WTC11 (cell line): Measurements from ENCODE around the gene RCC2. TPM values are rescaled to one million over a fixed set of nuclear protein-coding genes. Genes with fewer than 3 reads are reported as not detected.
"Not testable (repeated sequence)": the region's sequence is repeated elsewhere in the genome, so short reads cannot be mapped to it uniquely, and the experiment has no call there.

Source experiments
- ATAC-seq: fragments of 200-7000 bp; cut with Tn5 transposase; 2 replicates; pipeline ENCODE4 v1.10.0; 2021; ENCODE audit warnings: mild to moderate bottlenecking, moderate library complexity
- CTCF ChIA-PET: fragments of 300-600 bp; sonication (Branson Sonifier 250); formaldehyde crosslinking; loops from one replicate; lab custom pipeline; 2021; ENCODE audit warnings: antibody characterized with exemption; lab: Charles Lee
- POLR2A ChIA-PET: fragments of 350-600 bp; sonication (Branson Sonifier 250); formaldehyde crosslinking; loops from one replicate; lab custom pipeline; 2021; ENCODE audit warnings: antibody characterized with exemption; lab: Charles Lee
- DNase-seq: peaks from one replicate; pipeline ENCODE4 v3.0.0; 2021; ENCODE audit warnings: low spot score
- H3K27ac Mint-ChIP-seq: 2 replicates; pipeline ENCODE4 v1.8.0; 2021; ENCODE audit warnings: mixed read lengths
- H3K27me3 Mint-ChIP-seq: 2 replicates; pipeline ENCODE4 v1.8.0; 2021; ENCODE audit warnings: low read depth, mild to moderate bottlenecking, moderate library complexity, mixed read lengths
- H3K36me3 Mint-ChIP-seq: 2 replicates; pipeline ENCODE4 v1.8.0; 2021; ENCODE audit warnings: mixed read lengths
- H3K4me1 Mint-ChIP-seq: 2 replicates; pipeline ENCODE4 v1.8.0; 2022; ENCODE audit warnings: mixed read lengths
- H3K4me3 Mint-ChIP-seq: 2 replicates; pipeline ENCODE4 v1.8.0; 2021; ENCODE audit warnings: mild to moderate bottlenecking, moderate library complexity, mixed read lengths
- H3K9me3 Mint-ChIP-seq: 2 replicates; pipeline ENCODE4 v1.8.0; 2021; ENCODE audit warnings: mixed read lengths
- ATF2 ChIP-seq: sonication (generic); formaldehyde crosslinking; IDR thresholded peaks from 2 replicates; pipeline ENCODE4 v1.8.1; 2022; ENCODE audit warnings: low read depth, missing genetic modification reagents, borderline replicate concordance
- ELF4 ChIP-seq: sonication (generic); formaldehyde crosslinking; IDR thresholded peaks from 2 replicates; pipeline ENCODE4 v1.8.1; 2022; ENCODE audit warnings: low read depth, mild to moderate bottlenecking, moderate library complexity, missing genetic modification reagents
- NFATC4 ChIP-seq: fragments of 250-450 bp; sonication (Bioruptor Pico); IDR thresholded peaks from 2 replicates; pipeline ENCODE4 v1.9.0; 2021; ENCODE audit warnings: mild to moderate bottlenecking
- PRRX2 ChIP-seq: fragments of 250-450 bp; sonication (Bioruptor Pico); IDR thresholded peaks from 2 replicates; pipeline ENCODE4 v1.8.0; 2021; ENCODE audit warnings: mild to moderate bottlenecking
- RORB ChIP-seq: fragments of 250-450 bp; sonication (Bioruptor Pico); IDR thresholded peaks from 2 replicates; pipeline ENCODE4 v1.9.0; 2021; ENCODE audit warnings: mild to moderate bottlenecking
- SMAD3 ChIP-seq: sonication (generic); formaldehyde crosslinking; IDR thresholded peaks from 2 replicates; pipeline ENCODE4 v1.8.0; 2022; ENCODE audit warnings: missing genetic modification reagents, mild to moderate bottlenecking, borderline replicate concordance
- SP1 ChIP-seq: sonication (generic); formaldehyde crosslinking; conservative IDR thresholded peaks from 2 replicates; pipeline ENCODE4 v1.8.1; 2022; ENCODE audit warnings: missing genetic modification reagents
- USF2 ChIP-seq: sonication (generic); formaldehyde crosslinking; IDR thresholded peaks from 2 replicates; pipeline ENCODE4 v1.8.1; 2023; ENCODE audit warnings: mild to moderate bottlenecking, missing genetic modification reagents, moderate library complexity
- ZNF121 ChIP-seq: sonication (generic); formaldehyde crosslinking; IDR thresholded peaks from 2 replicates; pipeline ENCODE4 v1.8.0; 2023; ENCODE audit warnings: missing genetic modification reagents
- ZNF423 ChIP-seq: fragments of 250-450 bp; sonication (Bioruptor Pico); IDR thresholded peaks from 2 replicates; pipeline ENCODE4 v2.1.2; 2022; ENCODE audit warnings: mild to moderate bottlenecking, moderate library complexity
- ZNF671 ChIP-seq: fragments of 250-450 bp; sonication (Bioruptor Pico); IDR thresholded peaks from 2 replicates; pipeline ENCODE4 v1.8.0; 2021; ENCODE audit warnings: mild to moderate bottlenecking
- total RNA-seq: library from RNA; stranded (reverse); gene quantifications from 3 replicates; pipeline ENCODE4 v1.2.3, GENCODE V29; 2021
- TF ChIP-seq, protein P1 (sequence below): sonication (generic); formaldehyde crosslinking; IDR thresholded peaks from 2 replicates; pipeline ENCODE4 v1.8.1; 2022; ENCODE audit warnings: mild to moderate bottlenecking, missing genetic modification reagents, moderate library complexity, borderline replicate concordance
- TF ChIP-seq, protein P2 (sequence below): sonication (generic); formaldehyde crosslinking; IDR thresholded peaks from 2 replicates; pipeline ENCODE4 v1.8.1; 2022; ENCODE audit warnings: low read depth, mild to moderate bottlenecking, moderate library complexity, missing genetic modification reagents, borderline replicate concordance
- TF ChIP-seq, protein P3 (sequence below): fragments of 250-450 bp; sonication (Bioruptor Pico); IDR thresholded peaks from 2 replicates; pipeline ENCODE4 v1.9.0; 2021; ENCODE audit warnings: mild to moderate bottlenecking, borderline replicate concordance
- TF ChIP-seq, protein P4 (sequence below): fragments of 250-450 bp; sonication (Bioruptor Pico); IDR thresholded peaks from 2 replicates; pipeline ENCODE4 v1.9.0; 2021; ENCODE audit warnings: mild to moderate bottlenecking

RCC2 gene
- total RNA-seq, 1 experiment from 2014 or later, result 377 TPM

DNA sequence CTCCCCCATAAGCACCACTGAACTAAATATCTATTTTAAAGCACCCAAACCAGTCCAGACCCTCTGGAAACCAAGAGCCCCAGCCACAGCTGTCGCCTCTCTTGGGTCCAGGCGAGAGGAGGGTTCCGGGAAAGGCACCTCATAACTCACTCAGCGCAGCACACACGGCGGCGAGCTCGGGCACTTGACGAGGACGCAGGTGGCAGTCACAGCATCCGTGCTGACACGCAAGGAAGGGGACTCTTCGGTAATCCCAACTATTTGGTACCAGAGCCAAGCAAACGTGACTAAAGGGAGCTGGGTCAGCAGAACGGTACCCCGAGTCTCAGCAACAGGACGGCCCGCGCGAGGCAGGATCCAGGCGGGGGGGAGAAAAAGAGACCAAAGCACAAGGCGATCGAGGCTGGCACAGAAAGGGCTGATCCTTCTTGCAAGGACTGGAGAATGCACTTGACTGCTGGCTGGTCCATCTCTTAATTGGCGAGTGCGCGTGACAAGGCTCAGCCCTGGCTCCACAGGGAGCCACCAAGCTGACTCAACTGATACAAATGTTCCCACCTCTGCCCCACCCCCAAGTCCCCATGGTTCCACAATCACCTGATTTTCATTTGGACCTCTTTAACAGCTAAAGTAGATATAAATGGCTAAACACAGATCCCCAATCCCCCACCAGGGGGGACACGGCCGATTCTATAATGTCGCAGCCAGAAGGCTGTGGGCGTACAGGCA lies 31.5 kb downstream of the RCC2 start:
- Mint-ChIP-seq H3K36me3 (peaks cover 60% of the 10 kb centered on the region), H3K4me1 (peaks cover 46% of the 10 kb centered on the region), H3K27ac (peak overlapping the region; percentile 66)
- ATAC-seq, H3K27me3 Mint-ChIP-seq, DNase-seq, POLR2A ChIA-PET, H3K9me3 Mint-ChIP-seq, H3K4me3 Mint-ChIP-seq, CTCF ChIA-PET: not testable (repeated sequence)

DNA sequence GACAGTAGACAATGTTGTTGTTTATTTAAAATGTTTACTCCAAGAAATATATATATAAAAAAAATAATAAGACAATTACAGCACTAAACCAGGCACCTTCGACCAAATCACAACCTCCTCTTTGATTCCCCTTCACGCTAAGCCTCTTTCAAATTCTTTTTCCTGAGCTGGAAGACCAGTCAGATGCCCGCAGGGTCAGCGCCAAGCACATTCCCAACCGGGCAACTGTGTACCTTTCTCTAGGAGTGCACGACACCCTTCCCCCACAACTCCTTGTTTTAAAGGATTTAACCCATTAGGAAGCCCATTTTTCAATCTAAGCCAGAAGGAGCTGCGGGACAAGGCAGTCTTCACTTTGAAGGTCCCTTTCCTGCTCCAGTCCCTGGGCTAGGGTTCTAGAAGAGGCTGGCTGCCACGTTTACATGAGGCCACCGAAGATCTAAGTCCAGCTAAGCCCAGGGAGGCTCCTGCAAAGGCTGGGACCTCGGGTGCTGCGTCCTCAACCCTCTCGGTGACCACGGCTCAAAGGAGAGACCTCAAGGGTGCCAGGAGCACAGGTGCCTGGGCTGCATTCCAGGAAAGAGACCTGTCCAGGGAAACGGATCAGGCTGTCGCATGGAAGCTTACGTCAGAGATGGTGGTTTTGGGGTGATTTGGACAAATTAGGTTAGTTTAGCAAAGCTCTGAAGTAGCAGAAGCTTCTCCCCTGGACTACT lies 32.6 kb downstream of the RCC2 start:
- CTCF ChIA-PET, result interaction anchor here (0.7 to 2.0 kb wide), 5 partner anchors 24 to 134 kb away, joined by 3 to 6 read pairs (median 3); no protein-coding TSS in a partner anchor
- H3K9me3 Mint-ChIP-seq, H3K4me3 Mint-ChIP-seq, POLR2A ChIA-PET, DNase-seq, H3K27me3 Mint-ChIP-seq, ATAC-seq: not testable (repeated sequence)
- Mint-ChIP-seq H3K36me3 (peaks cover 50% of the 10 kb centered on the region), H3K27ac (peak overlapping the region; percentile 97), H3K4me1 (peaks cover 46% of the 10 kb centered on the region)

- ChIA-PET CTCF (interaction anchor here (0.7 to 2.0 kb wide), 8 partner anchors 9 to 345 kb away, joined by 3 to 6 read pairs (median 4); no protein-coding TSS in a partner anchor), POLR2A (no interaction called here)
- DNase-seq (peak; percentile 89), ATAC-seq (peak; percentile 82)
- Mint-ChIP-seq H3K36me3 (peaks cover 42% of the 10 kb centered on the region), H3K4me3 (no peak overlapping the region), H3K9me3 (no peaks in the 10 kb centered on the region), H3K4me1 (peaks cover 49% of the 10 kb centered on the region), H3K27me3 (no peaks in the 10 kb centered on the region), H3K27ac (peak overlapping the region; percentile 78; the same call in 1 of the 2 replicates)
- TF ChIP-seq NFATC4 (peak; percentile 71), ATF2 (CRISPR knock-in tag) (no peak), ELF4 (CRISPR knock-in tag) (no peak), ZNF671 (no peak; the same call in none of the 2 replicates), ZNF423 (peak; percentile 28; the same call in 1 of the 2 replicates), SP1 (no peak), SMAD3 (CRISPR knock-in tag) (no peak), PRRX2 (CRISPR knock-in tag) (peak; percentile 85), RORB (CRISPR knock-in tag) (no peak), ZNF121 (CRISPR knock-in tag) (no peak), USF2 (CRISPR knock-in tag) (no peak)
- TF ChIP-seq, protein P1, sequence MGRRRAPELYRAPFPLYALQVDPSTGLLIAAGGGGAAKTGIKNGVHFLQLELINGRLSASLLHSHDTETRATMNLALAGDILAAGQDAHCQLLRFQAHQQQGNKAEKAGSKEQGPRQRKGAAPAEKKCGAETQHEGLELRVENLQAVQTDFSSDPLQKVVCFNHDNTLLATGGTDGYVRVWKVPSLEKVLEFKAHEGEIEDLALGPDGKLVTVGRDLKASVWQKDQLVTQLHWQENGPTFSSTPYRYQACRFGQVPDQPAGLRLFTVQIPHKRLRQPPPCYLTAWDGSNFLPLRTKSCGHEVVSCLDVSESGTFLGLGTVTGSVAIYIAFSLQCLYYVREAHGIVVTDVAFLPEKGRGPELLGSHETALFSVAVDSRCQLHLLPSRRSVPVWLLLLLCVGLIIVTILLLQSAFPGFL (CRISPR knock-in tag), result no peak
- TF ChIP-seq, protein P2, sequence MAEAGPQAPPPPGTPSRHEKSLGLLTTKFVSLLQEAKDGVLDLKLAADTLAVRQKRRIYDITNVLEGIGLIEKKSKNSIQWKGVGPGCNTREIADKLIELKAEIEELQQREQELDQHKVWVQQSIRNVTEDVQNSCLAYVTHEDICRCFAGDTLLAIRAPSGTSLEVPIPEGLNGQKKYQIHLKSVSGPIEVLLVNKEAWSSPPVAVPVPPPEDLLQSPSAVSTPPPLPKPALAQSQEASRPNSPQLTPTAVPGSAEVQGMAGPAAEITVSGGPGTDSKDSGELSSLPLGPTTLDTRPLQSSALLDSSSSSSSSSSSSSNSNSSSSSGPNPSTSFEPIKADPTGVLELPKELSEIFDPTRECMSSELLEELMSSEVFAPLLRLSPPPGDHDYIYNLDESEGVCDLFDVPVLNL (CRISPR knock-in tag), result no peak
- TF ChIP-seq, protein P3, sequence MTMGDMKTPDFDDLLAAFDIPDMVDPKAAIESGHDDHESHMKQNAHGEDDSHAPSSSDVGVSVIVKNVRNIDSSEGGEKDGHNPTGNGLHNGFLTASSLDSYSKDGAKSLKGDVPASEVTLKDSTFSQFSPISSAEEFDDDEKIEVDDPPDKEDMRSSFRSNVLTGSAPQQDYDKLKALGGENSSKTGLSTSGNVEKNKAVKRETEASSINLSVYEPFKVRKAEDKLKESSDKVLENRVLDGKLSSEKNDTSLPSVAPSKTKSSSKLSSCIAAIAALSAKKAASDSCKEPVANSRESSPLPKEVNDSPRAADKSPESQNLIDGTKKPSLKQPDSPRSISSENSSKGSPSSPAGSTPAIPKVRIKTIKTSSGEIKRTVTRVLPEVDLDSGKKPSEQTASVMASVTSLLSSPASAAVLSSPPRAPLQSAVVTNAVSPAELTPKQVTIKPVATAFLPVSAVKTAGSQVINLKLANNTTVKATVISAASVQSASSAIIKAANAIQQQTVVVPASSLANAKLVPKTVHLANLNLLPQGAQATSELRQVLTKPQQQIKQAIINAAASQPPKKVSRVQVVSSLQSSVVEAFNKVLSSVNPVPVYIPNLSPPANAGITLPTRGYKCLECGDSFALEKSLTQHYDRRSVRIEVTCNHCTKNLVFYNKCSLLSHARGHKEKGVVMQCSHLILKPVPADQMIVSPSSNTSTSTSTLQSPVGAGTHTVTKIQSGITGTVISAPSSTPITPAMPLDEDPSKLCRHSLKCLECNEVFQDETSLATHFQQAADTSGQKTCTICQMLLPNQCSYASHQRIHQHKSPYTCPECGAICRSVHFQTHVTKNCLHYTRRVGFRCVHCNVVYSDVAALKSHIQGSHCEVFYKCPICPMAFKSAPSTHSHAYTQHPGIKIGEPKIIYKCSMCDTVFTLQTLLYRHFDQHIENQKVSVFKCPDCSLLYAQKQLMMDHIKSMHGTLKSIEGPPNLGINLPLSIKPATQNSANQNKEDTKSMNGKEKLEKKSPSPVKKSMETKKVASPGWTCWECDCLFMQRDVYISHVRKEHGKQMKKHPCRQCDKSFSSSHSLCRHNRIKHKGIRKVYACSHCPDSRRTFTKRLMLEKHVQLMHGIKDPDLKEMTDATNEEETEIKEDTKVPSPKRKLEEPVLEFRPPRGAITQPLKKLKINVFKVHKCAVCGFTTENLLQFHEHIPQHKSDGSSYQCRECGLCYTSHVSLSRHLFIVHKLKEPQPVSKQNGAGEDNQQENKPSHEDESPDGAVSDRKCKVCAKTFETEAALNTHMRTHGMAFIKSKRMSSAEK (CRISPR knock-in tag), result 0 out of 2 replicates have a peak, but pooled peaks have one; percentile 52
- TF ChIP-seq, protein P4, sequence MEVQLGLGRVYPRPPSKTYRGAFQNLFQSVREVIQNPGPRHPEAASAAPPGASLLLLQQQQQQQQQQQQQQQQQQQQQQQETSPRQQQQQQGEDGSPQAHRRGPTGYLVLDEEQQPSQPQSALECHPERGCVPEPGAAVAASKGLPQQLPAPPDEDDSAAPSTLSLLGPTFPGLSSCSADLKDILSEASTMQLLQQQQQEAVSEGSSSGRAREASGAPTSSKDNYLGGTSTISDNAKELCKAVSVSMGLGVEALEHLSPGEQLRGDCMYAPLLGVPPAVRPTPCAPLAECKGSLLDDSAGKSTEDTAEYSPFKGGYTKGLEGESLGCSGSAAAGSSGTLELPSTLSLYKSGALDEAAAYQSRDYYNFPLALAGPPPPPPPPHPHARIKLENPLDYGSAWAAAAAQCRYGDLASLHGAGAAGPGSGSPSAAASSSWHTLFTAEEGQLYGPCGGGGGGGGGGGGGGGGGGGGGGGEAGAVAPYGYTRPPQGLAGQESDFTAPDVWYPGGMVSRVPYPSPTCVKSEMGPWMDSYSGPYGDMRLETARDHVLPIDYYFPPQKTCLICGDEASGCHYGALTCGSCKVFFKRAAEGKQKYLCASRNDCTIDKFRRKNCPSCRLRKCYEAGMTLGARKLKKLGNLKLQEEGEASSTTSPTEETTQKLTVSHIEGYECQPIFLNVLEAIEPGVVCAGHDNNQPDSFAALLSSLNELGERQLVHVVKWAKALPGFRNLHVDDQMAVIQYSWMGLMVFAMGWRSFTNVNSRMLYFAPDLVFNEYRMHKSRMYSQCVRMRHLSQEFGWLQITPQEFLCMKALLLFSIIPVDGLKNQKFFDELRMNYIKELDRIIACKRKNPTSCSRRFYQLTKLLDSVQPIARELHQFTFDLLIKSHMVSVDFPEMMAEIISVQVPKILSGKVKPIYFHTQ (CRISPR knock-in tag), result peak; percentile 93
These were observed 33.3 kb downstream of the RCC2 start for GRCh38 chr1:17405898-17406759.
